Anterior cingulate cortex (tissue), 58 donors: ENCODE data around the gene RABIF.
"Not testable (repeated sequence)": the region's sequence is repeated elsewhere in the genome, so short reads cannot be mapped to it uniquely, and the experiment has no call there.

Experiments used
- DNase-seq, 58 donors: peaks; one replicate each; lab custom pipeline; 2025; lab: John Stamatoyannopoulos, UW

Gene RABIF

DNA sequence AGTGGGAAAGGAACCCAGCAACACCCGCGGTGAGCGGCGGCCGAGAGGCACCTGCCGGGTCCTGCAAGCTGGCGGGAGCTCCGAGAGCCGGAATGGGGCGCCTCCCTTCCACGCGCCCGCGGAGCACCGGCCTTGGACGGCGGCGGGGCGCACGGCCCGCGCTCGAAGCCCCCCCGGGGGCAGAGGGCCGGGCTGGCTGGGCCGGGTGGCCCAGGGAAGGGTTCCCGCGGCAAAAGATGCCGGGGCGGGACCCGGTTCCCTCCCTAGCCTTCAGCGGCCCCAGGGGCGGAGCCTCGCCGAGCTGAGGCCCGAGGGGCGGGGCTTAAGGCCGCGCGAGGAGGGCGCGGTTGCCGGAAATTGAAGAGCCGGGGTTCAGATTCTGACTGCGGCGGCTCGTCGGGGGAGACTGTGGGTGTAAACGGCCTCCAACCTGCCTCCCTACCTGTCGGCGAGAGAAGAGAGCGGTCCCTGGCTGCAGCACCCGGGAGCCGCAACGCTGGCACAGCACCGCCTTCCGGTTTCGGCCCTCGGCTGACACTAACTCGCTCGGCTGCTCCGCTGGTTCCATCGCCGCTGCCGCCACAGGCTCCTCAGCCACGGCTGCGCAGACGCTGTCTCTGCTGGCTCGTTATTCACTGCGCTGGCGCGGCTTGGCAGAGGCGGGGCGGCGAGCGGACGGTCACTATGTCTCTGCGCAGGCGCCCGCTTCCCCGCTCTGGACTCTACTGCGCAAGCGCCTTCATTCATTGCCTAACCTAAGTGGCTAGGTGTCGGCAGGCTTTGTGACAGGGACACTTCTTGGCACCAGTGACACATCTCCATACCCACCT is at the start of gene RABIF:
Gene RABIF, minus strand, starts transcription at position 619 of the 830 bp plus-strand sequence. Its CDS starts 51 bp downstream, at position 568.
- DNase-seq, result peak; percentile 65 to 98 (median 92)

- DNase-seq, result no peak
These were observed 49.5 kb upstream of the RABIF start for GRCh38 chr1:202938287-202938925.

DNA sequence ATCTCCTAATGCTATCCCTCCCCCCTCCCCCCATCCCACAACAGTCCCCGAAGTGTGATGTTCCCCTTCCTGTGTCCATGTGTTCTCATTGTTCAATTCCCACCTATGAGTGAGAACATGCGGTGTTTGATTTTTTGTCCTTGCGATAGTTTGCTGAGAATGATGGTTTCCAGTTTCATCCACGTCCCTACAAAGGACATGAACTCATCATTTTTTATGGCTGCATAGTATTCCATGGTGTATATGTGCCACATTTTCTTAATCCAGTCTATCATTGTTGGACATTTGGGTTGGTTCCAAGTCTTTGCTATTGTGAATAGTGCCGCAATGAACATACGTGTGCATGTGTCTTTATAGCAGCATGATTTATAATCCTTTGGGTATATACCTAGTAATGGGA is 47.5 kb upstream of the RABIF start:
- not testable (repeated sequence) for DNase-seq

DNA sequence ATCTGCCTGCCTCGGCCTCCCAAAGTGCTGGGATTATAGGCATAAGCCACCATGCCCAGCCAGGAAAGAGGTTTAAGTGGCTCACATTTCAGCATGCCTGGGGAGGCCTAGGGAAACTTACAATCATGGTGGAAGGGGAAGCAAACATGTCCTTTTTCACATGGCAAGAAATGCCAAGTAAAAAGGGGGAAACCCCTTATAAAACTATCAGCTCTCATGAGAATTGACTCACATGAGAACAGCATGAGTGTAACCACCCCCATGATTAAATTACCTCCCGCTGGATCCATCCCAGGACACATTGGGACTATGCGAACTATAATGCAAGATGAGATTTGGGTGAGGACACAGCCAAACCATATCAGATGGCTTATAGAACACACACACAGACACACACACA is 46.9 kb upstream of the RABIF start:
- no peak for DNase-seq

DNA sequence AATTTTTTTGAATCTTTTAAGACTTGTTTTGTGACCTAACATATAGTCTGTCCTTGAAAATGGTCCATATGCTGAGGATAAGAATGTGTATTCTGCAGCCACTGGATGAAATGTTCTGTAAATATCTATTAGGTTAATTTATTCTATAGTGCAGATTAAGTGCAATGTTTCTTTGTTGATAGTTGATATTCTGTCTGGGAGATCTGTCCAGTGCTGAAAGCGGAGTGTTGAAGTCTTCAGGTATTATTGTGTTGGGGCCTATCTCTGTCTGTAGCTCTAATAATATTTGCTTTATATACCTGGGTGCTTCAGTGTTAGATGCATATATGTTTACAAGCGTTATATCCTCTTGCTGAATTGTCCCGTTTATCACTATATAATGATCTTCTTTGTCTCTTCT is 45.8 kb upstream of the RABIF start:
- no peak for DNase-seq

GRCh38 chr1:202932476-202932875 is 43.5 kb upstream of the RABIF start:
- DNase-seq, result no peak

GRCh38 chr1:202926581-202927491 is 37.9 kb upstream of the RABIF start, which contains the start of gene KLHL12:
KLHL12 (minus strand) TSS chr1:202927234; CDS start chr1:202925162, 2,072 bp downstream.
- DNase-seq, result peak; percentile 55 to 98 (median 90)

DNA sequence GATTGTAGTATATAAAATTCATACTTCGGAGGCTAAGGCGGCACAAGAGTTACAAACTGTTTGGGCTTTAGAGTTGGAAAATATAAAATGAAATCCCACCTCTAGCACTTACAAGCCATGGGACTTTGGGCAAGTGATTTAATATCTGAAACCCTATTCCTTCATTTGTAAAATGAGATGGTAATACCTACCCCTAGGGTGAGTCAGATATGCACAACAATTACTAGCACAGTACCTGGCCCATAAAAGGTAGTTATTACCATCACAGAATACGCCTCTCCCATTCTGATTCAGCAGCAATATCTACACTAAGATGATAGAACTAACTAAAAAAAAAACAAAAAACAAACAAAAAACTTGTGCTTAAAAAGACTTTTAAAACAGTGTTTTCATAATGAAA is 34.6 kb upstream of the RABIF start:
- DNase-seq, result no peak

DNA sequence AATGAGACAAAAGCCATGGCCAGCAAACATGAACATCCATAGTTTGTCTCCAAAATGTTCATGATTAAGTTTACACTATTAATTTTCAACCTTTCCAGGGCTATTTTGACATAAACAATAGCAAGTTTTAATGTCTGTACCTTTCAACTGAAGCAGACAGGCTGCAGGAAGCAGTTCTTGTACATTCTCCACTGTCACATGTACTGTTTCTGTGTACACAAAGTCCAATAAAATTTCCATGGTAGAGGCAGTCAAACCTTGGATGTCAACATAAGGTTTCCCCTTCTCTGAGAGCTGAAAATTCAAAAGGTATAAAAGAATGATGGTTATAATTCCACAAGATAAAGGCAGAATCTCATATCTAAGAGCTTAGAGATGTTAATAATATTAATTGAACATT is 30.7 kb upstream of the RABIF start:
- no peak for DNase-seq

- no peak for DNase-seq
These were observed 26.2 kb upstream of the RABIF start for GRCh38 chr1:202915146-202915545.

- DNase-seq, result not testable (repeated sequence)
These were observed 23.5 kb upstream of the RABIF start for GRCh38 chr1:202912476-202912875.

- DNase-seq, result no peak
These were observed 20.5 kb upstream of the RABIF start for GRCh38 chr1:202909494-202909893.

GRCh38 chr1:202908998-202909397 is 20.0 kb upstream of the RABIF start:
- DNase-seq, result no peak

GRCh38 chr1:202905331-202905730 is 16.4 kb upstream of the RABIF start:
- DNase-seq, result no peak

GRCh38 chr1:202903808-202904207 is 14.9 kb upstream of the RABIF start:
- not testable (repeated sequence) for DNase-seq

GRCh38 chr1:202901555-202901954 is 12.6 kb upstream of the RABIF start:
- DNase-seq, result no peak

- DNase-seq, result no peak
These were observed 3.6 kb upstream of the RABIF start for GRCh38 chr1:202892501-202892900.

- DNase-seq, result no peak
These were observed 1.4 kb upstream of the RABIF start for GRCh38 chr1:202890392-202890791.

GRCh38 chr1:202888221-202888530 is 773 bp downstream of the RABIF start:
- no peak for DNase-seq

DNA sequence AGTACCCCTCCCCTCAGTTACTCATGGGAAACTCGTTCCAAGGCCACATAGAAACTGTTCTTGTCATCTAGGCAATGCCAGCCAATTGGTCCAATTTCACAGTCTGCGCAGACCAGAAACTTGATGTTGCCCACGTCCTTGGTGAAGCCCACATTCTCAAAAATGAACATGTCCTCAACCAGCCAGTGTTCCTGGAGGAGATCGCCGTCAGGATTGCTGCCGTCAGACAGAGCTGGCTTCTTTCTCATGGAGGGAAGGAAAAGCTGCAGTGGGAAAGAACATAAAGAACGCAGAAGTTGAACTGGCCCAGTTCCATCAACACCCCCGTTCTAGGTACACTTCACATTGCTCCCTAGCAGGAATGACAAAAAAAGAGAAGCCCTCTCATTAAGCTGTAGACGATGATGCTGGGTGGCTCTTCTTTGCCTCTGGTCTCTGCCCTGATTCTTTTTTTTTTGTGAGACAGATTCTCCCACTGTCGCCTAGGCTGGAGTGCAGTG is 7.9 kb downstream of the RABIF start:
- DNase-seq, result peak in 2 of 58 donors; percentile 2 to 37

DNA sequence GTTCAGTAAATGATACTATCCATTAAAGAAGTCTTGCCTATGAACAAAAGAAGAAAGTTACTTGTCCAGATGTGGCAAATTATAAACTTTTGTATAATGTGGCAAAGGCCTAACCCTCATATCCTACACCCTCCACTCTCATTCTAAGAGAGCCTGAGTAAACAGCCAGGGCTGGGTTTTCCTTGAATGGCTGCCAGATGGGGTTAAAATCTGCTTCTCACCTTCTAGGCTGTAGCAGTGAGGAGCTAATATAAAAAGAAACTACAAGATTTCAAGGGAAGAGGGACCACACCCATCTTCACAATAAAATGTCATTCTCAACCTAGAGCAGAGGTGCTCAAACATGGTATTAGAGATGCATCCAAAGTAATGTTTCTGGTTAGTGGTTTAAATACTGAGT is 8.9 kb downstream of the RABIF start:
- no peak for DNase-seq
